ENCODE results near the gene HOXA7. TPM values are rescaled to one million over a fixed set of nuclear protein-coding genes. Genes with fewer than 3 reads are reported as not detected.
A peak's percentile ranks its signal among the peaks of the same experiment; 100 is the strongest.

Gene HOXA7
- total RNA-seq, 2 donors from 2014 or later = not detected

- H3K4me3 Mint-ChIP-seq = no peak overlapping the region
- peaks cover 4% of the 10 kb centered on the region for H3K9me3 ChIP-seq (ENCODE audit: control insufficient read depth, low read length)
- no peak overlapping the region for H3K27ac ChIP-seq (ENCODE audit: low read depth, low read length)
- TF ChIP-seq CTCF (conservative IDR thresholded peaks at IDR 0.05) = no peak
- H3K27ac Mint-ChIP-seq = no peak overlapping the region
- H3K27me3 Mint-ChIP-seq (ENCODE audit: insufficient read depth) = peaks cover 95% of the 10 kb centered on the region
- H3K27me3 ChIP-seq (ENCODE audit: control insufficient read depth, insufficient read depth, low read length, poor library complexity, severe bottlenecking) = peaks cover 97% of the 10 kb centered on the region
- no peaks in the 10 kb centered on the region for H3K9me3 Mint-ChIP-seq
- WGBS, 2 experiments (ENCODE audit: insufficient coverage in 1 of 2, insufficient read length in 1 of 2) = 50 to 69% methylated on average over 2 to 4 of the region's 4 CpGs
- H3K4me1 Mint-ChIP-seq = peaks cover 8% of the 10 kb centered on the region
- DNase-seq = no peak
- no peaks in the 10 kb centered on the region for H3K36me3 Mint-ChIP-seq (ENCODE audit: low read depth)
- H3K36me3 ChIP-seq (ENCODE audit: control insufficient read depth, insufficient read depth, low read length) = no peaks in the 10 kb centered on the region
- no peak overlapping the region for H3K9ac ChIP-seq (ENCODE audit: extremely low read depth, low read length, poor library complexity, severe bottlenecking)
- H3K4me3 ChIP-seq (ENCODE audit: low read length) = no peak overlapping the region
- no peaks in the 10 kb centered on the region for H3K4me1 ChIP-seq (ENCODE audit: control insufficient read depth, insufficient read depth, low read length)
Observed at GRCh38 chr7:27109466-27110185, 46.8 kb downstream of the HOXA7 start.

- Histone ChIP-seq H3K4me3 (ENCODE audit: low read length) (no peak overlapping the region), H3K4me1 (ENCODE audit: control insufficient read depth, insufficient read depth, low read length) (no peaks in the 10 kb centered on the region), H3K9me3 (ENCODE audit: control insufficient read depth, low read length) (peaks cover 4% of the 10 kb centered on the region), H3K27ac (ENCODE audit: low read depth, low read length) (peak overlapping the region; percentile 59), H3K9ac (ENCODE audit: extremely low read depth, low read length, poor library complexity, severe bottlenecking) (no peak overlapping the region), H3K27me3 (ENCODE audit: control insufficient read depth, insufficient read depth, low read length, poor library complexity, severe bottlenecking) (peaks cover 100% of the 10 kb centered on the region), H3K36me3 (ENCODE audit: control insufficient read depth, insufficient read depth, low read length) (no peaks in the 10 kb centered on the region)
- peaks cover 99% of the 10 kb centered on the region for H3K27me3 Mint-ChIP-seq (ENCODE audit: insufficient read depth)
- no peak overlapping the region for H3K4me3 Mint-ChIP-seq
- no peak for TF ChIP-seq CTCF (conservative IDR thresholded peaks at IDR 0.05)
- 6 to 10% methylated on average over 11 to 41 of the region's 41 CpGs for WGBS, 2 experiments (ENCODE audit: insufficient coverage in 1 of 2, insufficient read length in 1 of 2)
- H3K4me1 Mint-ChIP-seq = peaks cover 8% of the 10 kb centered on the region
- no peaks in the 10 kb centered on the region for H3K36me3 Mint-ChIP-seq (ENCODE audit: low read depth)
- no peak overlapping the region for H3K27ac Mint-ChIP-seq
- DNase-seq = peak; percentile 87
- H3K9me3 Mint-ChIP-seq = no peaks in the 10 kb centered on the region
Observed at GRCh38 chr7:27108390-27109127, 47.9 kb downstream of the HOXA7 start.

GRCh38 chr7:27107391-27108381 lies 48.8 kb downstream of the HOXA7 start:
- H3K27ac Mint-ChIP-seq = no peak overlapping the region

More at GRCh38 chr7:27107391-27108381, 48.8 kb downstream of the HOXA7 start:
- Histone ChIP-seq H3K4me1 (ENCODE audit: control insufficient read depth, insufficient read depth, low read length) (no peaks in the 10 kb centered on the region), H3K36me3 (ENCODE audit: control insufficient read depth, insufficient read depth, low read length) (no peaks in the 10 kb centered on the region), H3K27ac (ENCODE audit: low read depth, low read length) (peak overlapping the region; percentile 59), H3K27me3 (ENCODE audit: control insufficient read depth, insufficient read depth, low read length, poor library complexity, severe bottlenecking) (peaks cover 100% of the 10 kb centered on the region), H3K9me3 (ENCODE audit: control insufficient read depth, low read length) (peaks cover 4% of the 10 kb centered on the region), H3K9ac (ENCODE audit: extremely low read depth, low read length, poor library complexity, severe bottlenecking) (no peak overlapping the region), H3K4me3 (ENCODE audit: low read length) (no peak overlapping the region)
- H3K9me3 Mint-ChIP-seq = peaks cover 2% of the 10 kb centered on the region
- DNase-seq = peak; percentile 53
- no peaks in the 10 kb centered on the region for H3K36me3 Mint-ChIP-seq (ENCODE audit: low read depth)
- TF ChIP-seq CTCF (conservative IDR thresholded peaks at IDR 0.05) = no peak
- H3K4me1 Mint-ChIP-seq = peaks cover 12% of the 10 kb centered on the region
- no peak overlapping the region for H3K4me3 Mint-ChIP-seq
- H3K27me3 Mint-ChIP-seq (ENCODE audit: insufficient read depth) = peaks cover 100% of the 10 kb centered on the region
- WGBS, 2 experiments (ENCODE audit: insufficient coverage in 1 of 2, insufficient read length in 1 of 2) = 7 to 18% methylated on average over 4 to 47 of the region's 47 CpGs

Data from endodermal cell (in vitro differentiated cells).